Upper lobe of left lung (tissue), 4 donors: ENCODE data around the gene CLIP2.

Experiments
- POLR2AphosphoS5 ChIP-seq, 2 donors: sonication (generic); formaldehyde crosslinking; IDR thresholded peaks; one replicate each; pipeline ENCODE4 v1.5.1; 2017; ENCODE audit warnings: antibody characterized with exemption in 2 of 2
- TF ChIP-seq, protein P1 (sequence below), 6 experiments: fragments of 450-650 bp in 4 of 6; fragments of 200-600 bp in 2 of 6; sonication (generic) in 2 of 6; IDR thresholded peaks; one replicate each; pipeline ENCODE4 v1.5.1; 2016 to 2019; ENCODE audit warnings: antibody characterized with exemption in 6 of 6

DNA sequence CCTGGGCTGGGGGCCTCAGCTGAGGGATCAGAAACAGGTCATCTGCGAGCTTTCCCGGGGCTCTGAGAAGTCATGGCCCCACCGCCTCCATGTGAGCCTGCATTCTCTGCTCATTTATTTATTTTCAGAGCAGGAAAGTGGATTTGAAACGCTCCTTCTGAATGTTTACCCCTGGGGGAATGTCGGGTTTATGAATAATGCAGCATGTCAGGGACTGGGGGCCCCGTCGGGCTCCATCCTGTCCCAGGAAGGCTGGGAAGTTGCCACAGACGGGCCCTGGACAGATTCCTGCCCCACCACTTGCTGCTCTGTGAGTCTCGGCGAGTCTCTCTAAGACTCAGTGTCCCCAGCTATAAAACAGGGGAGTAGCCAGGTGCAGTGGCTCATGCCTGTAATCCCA lies 152.6 kb downstream of the CLIP2 start:
- TF ChIP-seq, protein P1, sequence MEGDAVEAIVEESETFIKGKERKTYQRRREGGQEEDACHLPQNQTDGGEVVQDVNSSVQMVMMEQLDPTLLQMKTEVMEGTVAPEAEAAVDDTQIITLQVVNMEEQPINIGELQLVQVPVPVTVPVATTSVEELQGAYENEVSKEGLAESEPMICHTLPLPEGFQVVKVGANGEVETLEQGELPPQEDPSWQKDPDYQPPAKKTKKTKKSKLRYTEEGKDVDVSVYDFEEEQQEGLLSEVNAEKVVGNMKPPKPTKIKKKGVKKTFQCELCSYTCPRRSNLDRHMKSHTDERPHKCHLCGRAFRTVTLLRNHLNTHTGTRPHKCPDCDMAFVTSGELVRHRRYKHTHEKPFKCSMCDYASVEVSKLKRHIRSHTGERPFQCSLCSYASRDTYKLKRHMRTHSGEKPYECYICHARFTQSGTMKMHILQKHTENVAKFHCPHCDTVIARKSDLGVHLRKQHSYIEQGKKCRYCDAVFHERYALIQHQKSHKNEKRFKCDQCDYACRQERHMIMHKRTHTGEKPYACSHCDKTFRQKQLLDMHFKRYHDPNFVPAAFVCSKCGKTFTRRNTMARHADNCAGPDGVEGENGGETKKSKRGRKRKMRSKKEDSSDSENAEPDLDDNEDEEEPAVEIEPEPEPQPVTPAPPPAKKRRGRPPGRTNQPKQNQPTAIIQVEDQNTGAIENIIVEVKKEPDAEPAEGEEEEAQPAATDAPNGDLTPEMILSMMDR (IDR thresholded peaks at IDR 0.05) = no peak
- TF ChIP-seq POLR2AphosphoS5 (IDR thresholded peaks at IDR 0.05) = no peak
